GM12864 (cell line): ENCODE results near the gene RUVBL2.

ENCODE experiments used
- DNase-seq: peaks from one replicate; pipeline ENCODE4 v3.0.0-alpha.2; 2011; ENCODE audit warnings: low read depth
- H3K4me3 ChIP-seq: 2 replicates; pipeline ENCODE4 v1.5.1; 2011; ENCODE audit warnings: mild to moderate bottlenecking, low read depth, low read length, control low read depth
- CTCF ChIP-seq: IDR thresholded peaks from 2 replicates; pipeline ENCODE4 v1.5.1; 2011; ENCODE audit warnings: low read depth, mild to moderate bottlenecking, moderate library complexity, low read length, control low read depth, inconsistent platforms; ENCODE audit errors: missing control alignments

RUVBL2 gene

GRCh38 chr19:48993175-48994034, at the start of gene RUVBL2, which contains the start of gene GYS1:
Gene RUVBL2 (plus strand): TSS chr19:48993887. CDS start chr19:48993912, 25 bp downstream.
Gene GYS1 (minus strand): TSS chr19:48993309. CDS start chr19:48993112, 197 bp downstream.
- peak within 1 kb of the TSS; percentile 98 for H3K4me3 ChIP-seq
- TF ChIP-seq CTCF = peak; percentile 93
- peak; percentile 98 for DNase-seq

- DNase-seq = no peak
- no peak for TF ChIP-seq CTCF
- H3K4me3 ChIP-seq = no peak overlapping the region
Observed at GRCh38 chr19:48945415-48945814, 48.3 kb upstream of the RUVBL2 start.

GRCh38 chr19:48945817-48946216, 47.9 kb upstream of the RUVBL2 start:
- TF ChIP-seq CTCF = no peak
- DNase-seq = no peak
- no peak overlapping the region for H3K4me3 ChIP-seq

GRCh38 chr19:48946463-48947257, 47.0 kb upstream of the RUVBL2 start:
- TF ChIP-seq CTCF = no peak

GRCh38 chr19:48947258-48947542, 46.5 kb upstream of the RUVBL2 start:
- H3K4me3 ChIP-seq = no peak overlapping the region
- no peak for TF ChIP-seq CTCF
- DNase-seq = no peak

More at GRCh38 chr19:48946463-48947257, 47.0 kb upstream of the RUVBL2 start:
- H3K4me3 ChIP-seq = no peak overlapping the region
- no peak for DNase-seq

- H3K4me3 ChIP-seq = no peak overlapping the region
- DNase-seq = no peak
- TF ChIP-seq CTCF = no peak
Observed at GRCh38 chr19:48950159-48950558, 43.5 kb upstream of the RUVBL2 start.
